Ovary (tissue), 3 donors: ENCODE measurements around the gene TRIM65.

ENCODE experiments used
- EP300 ChIP-seq: sonication (generic); formaldehyde crosslinking; IDR thresholded peaks from one replicate; pipeline ENCODE4 v1.6.1; 2017; ENCODE audit warnings: antibody characterized with exemption
- TF ChIP-seq, protein P1 (sequence below), 3 donors: fragments of 450-650 bp in 2 of 3; fragments of 200-600 bp in 1 of 3; IDR thresholded peaks; one replicate each; pipeline versions ENCODE4 v1.5.1 to v1.8.0; 2016 to 2022; ENCODE audit warnings: antibody characterized with exemption in 3 of 3, mild to moderate bottlenecking in 1 of 3
- donor health status: DM: no; HTN: no; CAD: no.

- TF ChIP-seq, protein P1, sequence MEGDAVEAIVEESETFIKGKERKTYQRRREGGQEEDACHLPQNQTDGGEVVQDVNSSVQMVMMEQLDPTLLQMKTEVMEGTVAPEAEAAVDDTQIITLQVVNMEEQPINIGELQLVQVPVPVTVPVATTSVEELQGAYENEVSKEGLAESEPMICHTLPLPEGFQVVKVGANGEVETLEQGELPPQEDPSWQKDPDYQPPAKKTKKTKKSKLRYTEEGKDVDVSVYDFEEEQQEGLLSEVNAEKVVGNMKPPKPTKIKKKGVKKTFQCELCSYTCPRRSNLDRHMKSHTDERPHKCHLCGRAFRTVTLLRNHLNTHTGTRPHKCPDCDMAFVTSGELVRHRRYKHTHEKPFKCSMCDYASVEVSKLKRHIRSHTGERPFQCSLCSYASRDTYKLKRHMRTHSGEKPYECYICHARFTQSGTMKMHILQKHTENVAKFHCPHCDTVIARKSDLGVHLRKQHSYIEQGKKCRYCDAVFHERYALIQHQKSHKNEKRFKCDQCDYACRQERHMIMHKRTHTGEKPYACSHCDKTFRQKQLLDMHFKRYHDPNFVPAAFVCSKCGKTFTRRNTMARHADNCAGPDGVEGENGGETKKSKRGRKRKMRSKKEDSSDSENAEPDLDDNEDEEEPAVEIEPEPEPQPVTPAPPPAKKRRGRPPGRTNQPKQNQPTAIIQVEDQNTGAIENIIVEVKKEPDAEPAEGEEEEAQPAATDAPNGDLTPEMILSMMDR (IDR thresholded peaks at IDR 0.05): no peak
- no peak for TF ChIP-seq EP300
Observed at GRCh38 chr17:75932852-75933251, 36.1 kb upstream of the TRIM65 start.
